GM19035 (cell line): Measurements from ENCODE around the gene SPG11.
"Not testable (repeated sequence)": the region's sequence is repeated elsewhere in the genome, so short reads cannot be mapped to it uniquely, and the experiment has no call there.

Experiments used
- ATAC-seq: cut with Tn5 transposase; IDR thresholded peaks from one replicate; pipeline ENCODE4 v1.9.1; 2021; ENCODE audit not compliant: unreplicated experiment

The SPG11 gene

DNA sequence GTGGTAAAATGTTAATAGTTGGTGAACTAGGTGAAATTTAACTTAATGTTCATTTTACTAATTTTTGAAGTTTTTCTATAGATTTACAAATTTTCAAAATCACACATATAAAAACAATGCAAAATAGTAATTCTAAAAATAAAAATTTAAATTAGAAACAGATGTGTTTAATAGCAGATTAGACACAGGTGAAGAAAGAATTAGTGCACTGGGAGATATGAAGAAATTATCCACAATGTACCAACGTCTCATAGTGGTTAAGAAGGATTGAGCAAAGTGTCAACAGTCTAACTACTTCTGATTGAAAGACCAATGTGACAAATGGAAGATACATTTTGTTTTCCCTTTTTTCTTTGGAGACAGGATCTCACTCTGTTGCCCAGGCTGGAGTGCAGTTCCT is 26.5 kb downstream of the SPG11 start:
- ATAC-seq, result no peak

- ATAC-seq, result no peak
These were observed 29.9 kb downstream of the SPG11 start for GRCh38 chr15:44633603-44634002.

- not testable (repeated sequence) for ATAC-seq
These were observed 38.2 kb downstream of the SPG11 start for GRCh38 chr15:44625286-44625685.

GRCh38 chr15:44623178-44623577 is 40.3 kb downstream of the SPG11 start:
- no peak for ATAC-seq

DNA sequence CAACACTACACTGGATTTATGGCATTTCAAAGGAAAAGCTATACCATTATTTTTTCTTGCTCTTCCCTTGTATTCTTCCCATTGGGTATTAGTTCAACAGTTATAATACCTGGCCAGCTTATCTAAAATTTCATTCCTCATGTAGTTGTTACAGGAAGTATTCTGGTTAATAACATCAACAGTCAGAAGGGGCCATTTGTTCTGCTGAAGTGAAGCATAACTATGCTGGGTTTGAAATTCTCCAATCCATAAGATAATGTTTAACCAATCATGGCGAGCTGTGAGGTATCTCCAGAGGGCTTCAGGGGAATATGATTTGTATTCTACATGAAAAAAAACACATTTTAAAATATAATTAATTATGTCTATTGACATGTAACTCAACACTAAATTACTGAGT is 43.4 kb downstream of the SPG11 start:
- ATAC-seq, result no peak

- ATAC-seq, result no peak
These were observed 46.5 kb downstream of the SPG11 start for GRCh38 chr15:44616974-44617373.

DNA sequence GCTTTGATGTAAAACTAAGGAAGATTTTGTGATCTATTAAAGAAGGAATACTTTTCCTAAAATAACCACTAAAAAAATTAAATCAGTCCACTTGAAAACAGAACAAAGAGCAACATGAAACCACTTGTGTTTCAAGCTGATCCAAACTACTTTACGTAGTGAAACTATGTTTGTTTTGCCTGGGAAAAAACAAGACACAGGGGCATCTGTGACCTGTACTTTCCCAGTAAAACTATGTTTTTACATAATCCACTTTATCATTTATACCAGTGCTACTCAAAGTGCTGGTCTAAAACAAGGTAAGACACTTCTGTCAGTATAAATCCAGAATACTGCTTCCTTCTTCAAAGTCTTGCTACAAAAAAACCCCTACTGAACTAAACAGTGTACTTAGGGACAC is 56.7 kb downstream of the SPG11 start:
- ATAC-seq, result no peak

DNA sequence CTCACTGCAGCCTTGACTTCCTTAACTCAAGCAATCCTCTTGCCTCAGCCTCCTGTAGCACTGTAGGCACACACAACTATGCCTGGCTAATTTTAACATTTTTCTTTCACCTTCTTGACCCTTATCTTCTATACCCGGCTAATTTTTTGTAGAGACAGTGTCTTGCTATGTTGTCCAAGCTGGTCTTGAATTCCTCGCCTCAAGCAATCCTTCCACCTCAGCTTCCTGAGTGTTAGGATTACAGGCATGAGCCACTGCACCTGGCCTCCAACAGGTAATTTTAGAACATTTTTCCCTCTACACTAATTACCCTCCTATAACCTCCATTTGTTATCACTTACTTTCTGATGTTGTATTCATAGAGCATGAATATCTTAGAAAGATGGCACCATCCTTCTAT is 60.3 kb downstream of the SPG11 start:
- no peak for ATAC-seq

GRCh38 chr15:44598892-44599291 is 64.6 kb downstream of the SPG11 start:
- no peak for ATAC-seq

- ATAC-seq, result no peak
These were observed 65.4 kb downstream of the SPG11 start for GRCh38 chr15:44598066-44598465.

DNA sequence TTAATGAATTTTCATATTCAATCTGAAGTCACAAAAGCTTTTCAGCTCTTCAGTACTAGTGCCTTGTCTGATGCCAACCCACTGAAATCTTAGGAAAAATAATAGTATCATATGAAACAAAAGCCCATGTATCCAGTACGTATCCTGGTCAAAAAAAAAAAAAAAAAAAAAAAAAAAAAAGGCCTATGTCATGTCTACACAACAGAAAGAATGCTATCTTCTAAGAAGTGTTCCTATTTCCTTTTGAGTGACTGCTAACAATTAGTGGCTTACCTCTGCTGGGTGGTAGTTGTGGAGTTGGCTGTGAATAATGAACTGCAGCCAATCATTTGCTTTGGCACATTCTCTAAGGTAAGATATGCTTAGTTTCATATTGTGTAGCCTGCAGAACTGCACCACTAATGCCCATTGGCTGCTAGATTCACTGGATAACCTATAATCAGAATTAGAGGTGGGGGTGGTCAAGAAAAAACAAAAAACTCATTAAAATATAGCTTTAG is 66.9 kb downstream of the SPG11 start:
- no peak for ATAC-seq

GRCh38 chr15:44595656-44596510 is 67.6 kb downstream of the SPG11 start:
- no peak for ATAC-seq

- ATAC-seq, result no peak
These were observed 68.2 kb downstream of the SPG11 start for GRCh38 chr15:44595246-44595645.

DNA sequence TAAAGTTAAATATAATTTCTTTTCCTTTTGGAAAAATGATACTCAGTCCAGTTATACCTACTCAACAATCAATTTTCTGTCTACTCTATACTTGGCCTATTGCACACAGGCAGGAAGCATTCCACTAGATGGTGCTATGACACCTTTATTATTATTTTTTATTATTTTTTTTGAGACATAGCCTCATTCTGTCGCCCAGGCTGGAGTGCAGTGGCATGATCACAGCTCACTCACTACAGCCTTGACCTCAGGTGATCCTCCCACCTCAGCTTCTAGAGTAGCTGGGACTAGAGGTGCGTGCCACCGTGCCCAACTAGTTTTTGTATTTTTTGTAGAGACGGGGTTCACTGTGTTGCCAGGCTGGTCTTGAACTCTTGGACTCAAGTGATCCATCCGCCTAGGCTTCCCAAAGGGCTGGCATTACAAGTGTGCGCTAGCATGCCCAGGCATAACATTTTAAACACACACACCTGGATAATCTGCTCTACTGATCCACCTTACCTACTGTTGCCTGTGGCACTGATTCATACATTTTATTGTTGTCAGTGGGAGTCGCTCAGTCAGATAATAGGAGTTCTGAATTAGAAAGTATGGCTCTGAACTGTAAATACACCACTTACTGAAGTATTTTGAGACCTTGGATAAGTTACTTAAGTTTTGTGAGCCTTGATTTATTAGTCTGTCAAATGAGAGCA is 70.3 kb downstream of the SPG11 start:
- ATAC-seq, result no peak

GRCh38 chr15:44591326-44591725 is 72.1 kb downstream of the SPG11 start:
- no peak for ATAC-seq

DNA sequence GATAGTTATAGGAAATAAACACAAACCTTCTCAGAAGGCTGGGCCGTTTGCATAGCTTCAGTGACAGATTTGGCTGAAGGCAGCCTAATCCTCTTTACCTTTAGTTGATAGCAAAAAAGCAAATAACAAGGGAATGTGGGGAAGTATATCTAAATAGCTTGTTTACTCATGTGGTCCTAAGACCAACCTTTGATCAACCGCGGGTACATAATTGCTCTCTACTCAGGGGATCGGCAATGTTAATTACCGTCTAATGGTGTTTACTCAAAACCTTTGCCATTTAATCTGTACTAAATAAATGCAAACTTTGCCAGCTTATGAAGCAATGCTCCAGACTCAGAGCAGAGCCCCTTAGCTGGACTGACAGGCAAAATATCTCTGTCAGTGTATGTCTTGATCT is 74.9 kb downstream of the SPG11 start:
- no peak for ATAC-seq

GRCh38 chr15:44585633-44586032 is 77.8 kb downstream of the SPG11 start:
- no peak for ATAC-seq

DNA sequence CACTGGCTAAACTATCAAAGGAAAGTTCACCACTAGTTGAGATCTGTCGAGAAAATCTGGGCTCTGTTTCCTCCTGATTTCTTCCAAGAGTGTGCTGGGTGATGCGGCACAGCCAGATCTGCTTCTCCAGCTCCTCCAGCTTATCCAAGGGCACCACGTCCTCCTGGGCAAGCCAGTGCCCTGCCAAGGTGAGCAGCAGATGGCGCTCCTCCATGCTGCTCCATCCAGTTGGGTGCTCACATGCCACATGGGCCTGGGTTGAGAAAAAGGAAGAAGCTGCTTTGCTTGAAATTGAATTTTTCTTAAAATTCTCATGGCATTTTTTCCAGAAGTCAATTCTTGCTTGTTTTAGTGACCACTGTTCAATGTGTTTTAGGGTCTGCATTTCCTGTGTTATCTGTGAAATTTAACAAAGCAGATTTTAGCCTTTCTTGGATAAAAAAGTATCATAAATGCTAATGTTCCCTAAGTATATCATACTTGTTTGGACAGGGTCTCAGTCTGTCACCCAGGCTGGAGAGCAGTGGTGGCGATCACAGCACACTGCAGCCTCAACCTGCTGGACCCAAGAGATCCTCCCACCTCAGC is 79.2 kb downstream of the SPG11 start:
- ATAC-seq, result no peak

GRCh38 chr15:44580105-44580504 is 83.4 kb downstream of the SPG11 start:
- ATAC-seq, result no peak

GRCh38 chr15:44574734-44575133 is 88.7 kb downstream of the SPG11 start:
- ATAC-seq, result no peak

DNA sequence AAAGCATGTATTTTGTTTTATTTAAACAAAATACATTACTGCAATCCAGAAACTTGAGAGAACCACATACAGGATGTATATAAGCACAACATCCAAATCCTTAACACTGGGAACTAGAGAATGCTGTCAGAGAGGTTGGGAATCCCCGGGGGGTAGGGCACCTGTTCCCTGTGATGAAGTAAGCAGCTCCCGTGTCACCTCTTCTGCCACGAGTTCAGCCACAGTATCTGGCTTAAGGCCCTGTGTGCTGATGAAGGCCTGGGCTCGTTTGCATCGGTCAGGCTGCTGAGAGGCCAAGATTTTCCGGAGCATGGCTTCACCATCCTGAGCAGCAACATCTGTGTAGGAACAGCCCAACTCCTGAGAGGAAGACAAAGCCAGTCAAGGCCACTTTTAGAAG is 90.1 kb downstream of the SPG11 start:
- no peak for ATAC-seq

GRCh38 chr15:44570361-44570760 is 93.1 kb downstream of the SPG11 start:
- ATAC-seq, result no peak
